ENCODE data around the gene LHX4.

The LHX4 gene

DNA sequence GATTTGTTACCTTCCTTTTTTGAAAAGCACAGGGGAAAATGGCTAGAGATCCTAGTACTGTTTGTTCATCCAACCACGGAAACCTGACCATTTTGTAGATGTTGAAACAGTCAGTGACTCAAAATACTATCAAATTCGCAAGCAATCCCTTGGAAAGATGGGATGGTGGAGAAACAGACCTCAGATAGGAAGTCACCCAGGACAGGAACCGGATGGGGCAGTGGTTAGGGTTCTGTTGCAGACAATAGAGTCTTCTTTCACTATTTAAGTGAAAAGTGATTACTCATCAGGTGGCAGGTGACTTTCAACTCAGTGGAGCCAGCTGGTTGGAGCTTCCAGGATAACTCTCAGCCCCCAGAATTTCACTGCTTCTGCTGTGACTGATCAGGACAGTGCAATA lies 17.0 kb downstream of the LHX4 start:
- DNase-seq, result no peak

- no peak for DNase-seq
Measured at GRCh38 chr1:180247580-180247979, 17.5 kb downstream of the LHX4 start.

DNA sequence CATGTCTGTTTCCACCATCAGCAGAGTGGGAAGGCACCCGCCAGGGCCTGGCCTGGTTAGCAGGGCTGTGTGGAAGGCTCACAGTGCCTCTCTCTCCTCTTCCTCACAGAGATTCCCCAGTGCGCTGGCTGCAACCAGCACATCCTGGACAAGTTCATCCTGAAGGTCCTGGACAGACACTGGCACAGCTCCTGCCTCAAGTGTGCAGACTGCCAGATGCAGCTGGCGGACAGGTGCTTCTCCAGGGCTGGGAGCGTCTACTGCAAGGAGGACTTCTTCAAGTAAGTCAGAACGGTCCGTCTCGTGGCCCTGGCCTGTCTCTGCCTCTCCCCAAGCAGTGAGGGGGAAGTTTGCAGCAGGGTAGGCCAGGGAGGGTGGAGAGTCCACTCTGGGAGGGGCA lies 18.1 kb downstream of the LHX4 start:
- no peak for DNase-seq

- DNase-seq, result no peak
Measured at GRCh38 chr1:180248731-180249681, 18.9 kb downstream of the LHX4 start.

DNA sequence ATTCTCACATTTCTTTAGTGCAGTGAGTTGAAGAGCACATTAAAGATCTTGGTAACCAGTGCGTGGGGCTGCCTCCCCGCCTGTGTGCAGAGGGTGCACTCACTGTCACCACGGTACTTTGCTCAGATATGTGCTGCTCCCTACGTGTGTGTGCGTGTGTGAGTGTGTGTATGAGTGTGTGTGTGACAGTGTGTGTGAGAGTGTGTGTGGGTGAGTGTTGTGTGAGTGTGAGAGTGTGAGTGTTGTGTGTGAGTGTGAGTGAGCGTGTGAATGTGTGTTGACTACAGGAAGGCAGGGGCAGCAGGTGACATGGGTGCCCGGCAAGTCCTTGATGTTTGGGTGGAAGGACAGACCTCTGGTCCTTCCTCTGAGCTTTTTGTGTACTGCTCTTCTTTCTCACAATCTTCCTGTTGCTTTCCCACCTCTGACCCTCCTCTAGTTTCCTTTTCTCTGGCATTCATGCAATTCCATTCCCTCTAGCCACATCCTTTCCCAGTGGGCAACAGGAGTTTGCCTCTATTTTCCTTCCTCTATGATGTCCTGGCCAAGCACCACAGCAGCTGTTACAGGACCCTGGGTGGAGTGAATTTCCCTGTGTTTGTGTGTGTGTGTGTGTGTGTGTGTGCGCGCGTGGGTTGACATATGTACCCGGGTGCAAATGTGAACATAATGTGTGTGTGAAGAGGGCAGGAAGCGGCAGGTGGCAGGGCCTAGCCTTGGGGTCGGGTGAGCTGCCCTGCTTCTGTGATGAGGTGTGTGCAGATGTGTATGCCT lies 19.8 kb downstream of the LHX4 start:
- DNase-seq, result no peak

GRCh38 chr1:180250499-180250770 lies 20.4 kb downstream of the LHX4 start:
- DNase-seq, result no peak

DNA sequence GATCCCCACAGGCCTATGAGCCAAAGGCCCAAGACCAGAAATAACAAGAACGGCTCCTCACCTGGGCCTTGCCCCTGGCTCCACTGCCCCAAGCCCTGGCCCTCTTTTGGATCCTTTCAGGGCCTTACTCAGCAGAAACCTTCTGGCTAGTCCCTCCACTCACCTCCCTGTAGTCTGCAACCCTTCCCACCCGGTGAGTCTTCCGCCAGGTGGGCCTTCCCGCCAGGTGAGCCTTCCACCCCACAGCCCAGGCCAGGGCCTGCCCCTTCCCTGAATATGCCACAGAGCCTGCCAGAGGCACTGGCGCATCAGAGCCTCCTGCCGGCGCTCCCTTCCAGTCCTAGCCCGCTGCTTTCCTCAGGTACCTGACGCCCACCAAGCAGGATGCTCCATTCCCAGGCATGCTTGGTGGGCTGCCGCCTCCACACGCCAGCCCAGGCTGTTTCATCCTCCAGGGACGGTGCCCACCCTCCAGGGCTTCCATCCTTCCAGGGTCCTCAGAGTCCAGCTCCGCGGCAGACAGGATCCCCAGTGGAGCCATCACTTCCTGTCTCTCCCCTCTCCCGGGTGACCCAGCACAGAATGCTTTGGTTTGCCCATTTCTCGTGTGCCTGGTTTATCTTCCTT lies 20.9 kb downstream of the LHX4 start:
- DNase-seq, result no peak

- no peak for DNase-seq
Measured at GRCh38 chr1:180251526-180252305, 21.7 kb downstream of the LHX4 start.

GRCh38 chr1:180252638-180253536 lies 22.8 kb downstream of the LHX4 start:
- peak; percentile 74 for DNase-seq

DNA sequence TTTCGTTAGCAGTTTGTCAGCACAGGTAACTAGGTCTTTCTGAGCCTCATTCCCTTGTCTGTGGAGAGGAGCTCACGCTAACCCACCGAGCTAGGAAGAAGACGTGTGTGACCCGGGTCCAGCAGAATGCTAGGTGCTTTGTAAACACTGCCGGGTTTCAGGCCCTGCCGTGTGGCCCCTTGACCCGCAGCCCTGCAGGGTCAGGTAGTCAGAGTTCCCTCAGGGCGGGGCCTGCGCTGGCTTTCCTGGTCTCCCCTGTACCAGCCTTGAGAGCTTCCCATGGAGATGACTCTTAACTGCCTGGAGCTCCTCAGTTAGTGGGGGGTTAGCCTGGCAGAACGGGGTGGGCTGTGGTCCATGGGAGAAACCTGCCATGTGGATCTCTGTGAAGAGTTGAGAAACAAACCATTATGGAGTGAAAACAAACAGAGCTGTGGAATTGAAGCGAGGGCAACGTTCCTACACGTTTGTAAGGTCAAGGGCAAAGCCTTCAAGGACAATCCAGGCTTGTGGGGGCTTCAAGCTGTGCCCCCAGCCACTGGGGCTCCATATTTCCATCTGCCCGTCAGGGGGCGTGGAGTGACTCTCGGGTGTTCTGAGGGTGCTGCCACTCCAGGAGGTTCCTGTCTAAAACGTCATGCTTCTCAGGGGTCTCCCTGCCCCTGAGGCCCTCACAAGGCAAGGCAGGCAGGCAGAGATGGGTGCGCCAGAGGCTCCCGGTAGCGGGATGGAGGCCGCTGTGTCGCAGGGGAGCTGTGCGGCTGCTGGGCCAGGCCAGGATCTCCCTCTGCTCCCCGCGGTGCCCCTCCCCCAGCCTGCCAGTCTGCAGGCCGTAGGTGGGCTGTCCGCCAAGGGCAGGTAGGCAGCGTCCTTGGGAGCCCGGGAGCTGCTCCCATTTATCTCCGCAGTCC lies 23.8 kb downstream of the LHX4 start:
- DNase-seq, result no peak

- no peak for DNase-seq
Measured at GRCh38 chr1:180254496-180254819, 24.4 kb downstream of the LHX4 start.

- no peak for DNase-seq
Measured at GRCh38 chr1:180254854-180255253, 24.8 kb downstream of the LHX4 start.

GRCh38 chr1:180255536-180256340 lies 25.7 kb downstream of the LHX4 start:
- DNase-seq, result no peak

- no peak for DNase-seq
Measured at GRCh38 chr1:180256341-180257027, 26.4 kb downstream of the LHX4 start.

GRCh38 chr1:180257028-180257386 lies 26.9 kb downstream of the LHX4 start:
- DNase-seq, result no peak

- no peak for DNase-seq
Measured at GRCh38 chr1:180257486-180257885, 27.4 kb downstream of the LHX4 start.

- no peak for DNase-seq
Measured at GRCh38 chr1:180258290-180258689, 28.2 kb downstream of the LHX4 start.

- DNase-seq, result no peak
Measured at GRCh38 chr1:180258935-180259334, 28.9 kb downstream of the LHX4 start.
